GF-D8 (cell line): ENCODE data around the gene EIF4E2.
"Not testable (repeated sequence)": the region's sequence is repeated elsewhere in the genome, so short reads cannot be mapped to it uniquely, and the experiment has no call there.

Experiments used
- DNase-seq: peaks from one replicate; lab custom pipeline; 2025; lab: John Stamatoyannopoulos, UW

EIF4E2 gene

GRCh38 chr2:232522623-232523401 lies 27.7 kb upstream of the EIF4E2 start:
- no peak for DNase-seq

GRCh38 chr2:232523402-232523681 lies 27.1 kb upstream of the EIF4E2 start:
- no peak for DNase-seq

- DNase-seq, result no peak
These were observed 26.5 kb upstream of the EIF4E2 start for GRCh38 chr2:232523682-232524597.

- no peak for DNase-seq
These were observed 25.7 kb upstream of the EIF4E2 start for GRCh38 chr2:232524771-232525170.

- DNase-seq, result no peak
These were observed 25.3 kb upstream of the EIF4E2 start for GRCh38 chr2:232525199-232525598.

- DNase-seq, result no peak
These were observed 24.6 kb upstream of the EIF4E2 start, which contains the start of gene CHRND for GRCh38 chr2:232525791-232526371. Gene CHRND, plus strand, starts transcription at chr2:232526160. Its CDS starts 56 bp downstream, at chr2:232526216.

GRCh38 chr2:232526372-232526941 lies 24.0 kb upstream of the EIF4E2 start:
- no peak for DNase-seq

- DNase-seq, result no peak
These were observed 22.5 kb upstream of the EIF4E2 start for GRCh38 chr2:232527905-232528470.

- DNase-seq, result no peak
These were observed 21.6 kb upstream of the EIF4E2 start for GRCh38 chr2:232528746-232529460.

GRCh38 chr2:232529806-232530547 lies 20.5 kb upstream of the EIF4E2 start:
- DNase-seq, result no peak

GRCh38 chr2:232530626-232531260 lies 19.7 kb upstream of the EIF4E2 start:
- no peak for DNase-seq

GRCh38 chr2:232532419-232532818 lies 18.1 kb upstream of the EIF4E2 start:
- no peak for DNase-seq

GRCh38 chr2:232532821-232533220 lies 17.7 kb upstream of the EIF4E2 start:
- DNase-seq, result not testable (repeated sequence)

- DNase-seq, result no peak
These were observed 16.4 kb upstream of the EIF4E2 start for GRCh38 chr2:232533944-232534710.

- no peak for DNase-seq
These were observed 15.4 kb upstream of the EIF4E2 start for GRCh38 chr2:232534940-232535651.

GRCh38 chr2:232535761-232536530 lies 14.5 kb upstream of the EIF4E2 start:
- DNase-seq, result no peak

- DNase-seq, result no peak
These were observed 13.4 kb upstream of the EIF4E2 start for GRCh38 chr2:232537079-232537478.

GRCh38 chr2:232537499-232537898 lies 13.0 kb upstream of the EIF4E2 start:
- no peak for DNase-seq
